Pancreas (tissue), 10 donors: ENCODE results near the gene NDUFAF2. TPM values are rescaled to one million over a fixed set of nuclear protein-coding genes. Genes with fewer than 3 reads are reported as not detected.

Experiments used
- ATAC-seq, 4 donors: fragments of 200-7000 bp; cut with Tn5 transposase; one replicate each; pipeline versions ENCODE4 v1.8.0 to v1.9.1; 2020; ENCODE audit warnings: mild to moderate bottlenecking in 4 of 4, moderate library complexity in 4 of 4
- DNase-seq, 6 donors: peaks; one replicate each; pipeline ENCODE4 v3.0.0-alpha.2; 2020
- FAIRE-seq: peaks from 2 replicates; lab custom pipeline; 2012; peaks lifted over from hg19 to GRCh38; lab: Jason Lieb, UNC
- H3K27ac ChIP-seq, 4 donors: fragments of 200-600 bp; sonication (generic); 1 replicate in 3 of 4; 2 replicates in 1 of 4; pipeline versions ENCODE4 v1.5.0 to v1.8.0; 2020
- H3K27me3 ChIP-seq, 4 donors: fragments of 200-600 bp; one replicate each; pipeline ENCODE4 v1.8.0; 2021
- H3K36me3 ChIP-seq, 3 donors: fragments of 200-600 bp; sonication (generic) in 1 of 3; one replicate each; pipeline versions ENCODE4 v1.5.0 to v1.8.0; 2020 to 2021
- H3K4me1 ChIP-seq, 3 donors: fragments of 200-600 bp; one replicate each; pipeline ENCODE4 v1.8.0; 2021
- H3K4me3 ChIP-seq, 4 donors: fragments of 200-600 bp; sonication (generic) in 2 of 4; one replicate each; pipeline versions ENCODE4 v1.5.0 to v1.8.0; 2020 to 2021
- H3K9me3 ChIP-seq, 4 donors: fragments of 200-600 bp; one replicate each; pipeline ENCODE4 v1.8.0; 2021
- WGBS, 2 donors: extraction: QIAGEN DNeasy Blood & Tissue Kit; methylation state at CpG; one replicate each; pipeline ENCODE4 v1.1.7; 2013; 5-methylcytosine and 5-hydroxymethylcytosine counted together
- intact Hi-C, 3 donors: fragments of 100-400 bp; cut with DNase I; formaldehyde crosslinking; loops; one replicate each; pipeline versions ENCODE4 v1.11.1 to v1.14.2; 2022
- polyA plus RNA-seq, 2 donors: library from polyadenylated mRNA; stranded (reverse); fragments of 200-250 nt; gene quantifications; one replicate each; pipeline ENCODE4 v1.2.3, GENCODE V29; 2013
- total RNA-seq, 6 donors: library from RNA; stranded (reverse); fragmentation: NEBNext Ultra II Directional in 4 of 6; extraction: Animal tissue kit (Norgen Biotek cat#: 25700) in 4 of 6; gene quantifications; one replicate each; pipeline versions ENCODE4 v1.2.1 to v1.2.4, GENCODE V29; 2021 to 2023
- TF ChIP-seq, protein P1 (sequence below), 4 donors: fragments of 200-600 bp; sonication (generic) in 3 of 4; IDR thresholded peaks; one replicate each; pipeline versions ENCODE4 v1.5.0 to v1.8.0; 2021; ENCODE audit warnings: antibody characterized with exemption in 4 of 4
- donor health status: healthy with polysubstance abuse.
- donor health status: DM: no; HTN: no; CAD: no; lungs with moderate emphysema.
- donor health status: DM: no; HTN: no; CAD: no.
- donor health status: control.
- donor health status: control.
- donor health status: Bipolar disorder and iron deficiency.
- donor health status: DM: yes; HTN: yes; CAD: no.
- donor health status: DM: no; HTN: no; CAD: no.
- donor health status: DM: no; HTN: no; CAD: no.
- donor health status: DM: yes; HTN: yes; CAD: no.

NDUFAF2 gene
- total and polyA plus RNA-seq, 8 donors = 9.4 to 28.6 (median 12.8) TPM

DNA sequence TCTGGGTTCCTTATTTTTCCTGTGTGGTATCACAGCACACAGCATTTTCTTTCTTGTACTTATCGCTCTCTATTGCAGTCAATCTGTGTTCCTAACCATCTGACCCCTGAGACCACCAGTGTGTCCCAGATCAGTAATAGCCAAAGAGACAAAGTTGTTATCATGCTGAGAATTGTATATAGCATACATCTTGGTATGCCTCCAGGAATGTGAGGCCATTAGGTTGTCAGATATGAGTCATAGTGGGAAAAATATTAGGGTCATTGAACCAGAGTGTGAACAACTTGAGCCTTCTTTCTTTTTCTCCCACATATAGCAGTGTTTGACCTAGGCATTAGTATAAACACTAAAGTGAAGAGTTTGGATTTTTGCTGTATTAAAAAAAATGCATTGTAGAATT lies 106.3 kb downstream of the NDUFAF2 start:
- Histone ChIP-seq H3K9me3 (no peaks in the 10 kb centered on the region), H3K4me1 (no peaks in the 10 kb centered on the region), H3K36me3 (no peaks in the 10 kb centered on the region), H3K27ac (no peak overlapping the region), H3K27me3 (no peaks in the 10 kb centered on the region), H3K4me3 (no peak overlapping the region)
- FAIRE-seq (no peak), DNase-seq (no peak), ATAC-seq (no peak)
- 96 to 97% methylated on average over 1 of the region's 1 CpG for WGBS, 2 donors
- intact Hi-C loops = no loop called here
- TF ChIP-seq, protein P1, sequence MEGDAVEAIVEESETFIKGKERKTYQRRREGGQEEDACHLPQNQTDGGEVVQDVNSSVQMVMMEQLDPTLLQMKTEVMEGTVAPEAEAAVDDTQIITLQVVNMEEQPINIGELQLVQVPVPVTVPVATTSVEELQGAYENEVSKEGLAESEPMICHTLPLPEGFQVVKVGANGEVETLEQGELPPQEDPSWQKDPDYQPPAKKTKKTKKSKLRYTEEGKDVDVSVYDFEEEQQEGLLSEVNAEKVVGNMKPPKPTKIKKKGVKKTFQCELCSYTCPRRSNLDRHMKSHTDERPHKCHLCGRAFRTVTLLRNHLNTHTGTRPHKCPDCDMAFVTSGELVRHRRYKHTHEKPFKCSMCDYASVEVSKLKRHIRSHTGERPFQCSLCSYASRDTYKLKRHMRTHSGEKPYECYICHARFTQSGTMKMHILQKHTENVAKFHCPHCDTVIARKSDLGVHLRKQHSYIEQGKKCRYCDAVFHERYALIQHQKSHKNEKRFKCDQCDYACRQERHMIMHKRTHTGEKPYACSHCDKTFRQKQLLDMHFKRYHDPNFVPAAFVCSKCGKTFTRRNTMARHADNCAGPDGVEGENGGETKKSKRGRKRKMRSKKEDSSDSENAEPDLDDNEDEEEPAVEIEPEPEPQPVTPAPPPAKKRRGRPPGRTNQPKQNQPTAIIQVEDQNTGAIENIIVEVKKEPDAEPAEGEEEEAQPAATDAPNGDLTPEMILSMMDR (IDR thresholded peaks at IDR 0.05) = no peak

DNA sequence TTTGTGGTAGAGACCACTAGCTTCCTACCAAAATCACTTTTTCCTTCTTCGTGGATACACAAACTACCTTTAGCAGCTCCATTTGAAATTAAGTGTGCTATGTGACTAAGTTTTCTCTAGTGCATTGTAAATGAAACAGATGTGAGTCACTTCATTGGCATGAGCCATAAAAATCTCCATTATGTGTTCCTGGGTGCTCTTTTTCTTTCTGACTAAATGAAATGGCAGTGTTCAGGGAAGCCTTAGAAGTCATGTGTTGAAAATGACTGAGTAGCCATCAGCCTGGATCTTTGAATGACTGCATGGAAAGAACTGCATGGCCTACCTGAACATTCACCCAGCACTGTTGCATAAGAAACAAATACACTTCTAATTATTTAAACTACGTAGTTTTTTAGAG lies 107.9 kb downstream of the NDUFAF2 start:
- 96 to 97% methylated on average over 2 of the region's 2 CpGs for WGBS, 2 donors
- intact Hi-C loops = no loop called here
- no peaks in the 10 kb centered on the region for H3K4me1 ChIP-seq
- no peak for FAIRE-seq
- no peak for ATAC-seq
- no peak overlapping the region for H3K27ac ChIP-seq
- DNase-seq = no peak
- H3K9me3 ChIP-seq = no peaks in the 10 kb centered on the region
- H3K4me3 ChIP-seq = no peak overlapping the region
- H3K36me3 ChIP-seq = no peaks in the 10 kb centered on the region
- no peaks in the 10 kb centered on the region for H3K27me3 ChIP-seq
- TF ChIP-seq, protein P1 (IDR thresholded peaks at IDR 0.05) = no peak

DNA sequence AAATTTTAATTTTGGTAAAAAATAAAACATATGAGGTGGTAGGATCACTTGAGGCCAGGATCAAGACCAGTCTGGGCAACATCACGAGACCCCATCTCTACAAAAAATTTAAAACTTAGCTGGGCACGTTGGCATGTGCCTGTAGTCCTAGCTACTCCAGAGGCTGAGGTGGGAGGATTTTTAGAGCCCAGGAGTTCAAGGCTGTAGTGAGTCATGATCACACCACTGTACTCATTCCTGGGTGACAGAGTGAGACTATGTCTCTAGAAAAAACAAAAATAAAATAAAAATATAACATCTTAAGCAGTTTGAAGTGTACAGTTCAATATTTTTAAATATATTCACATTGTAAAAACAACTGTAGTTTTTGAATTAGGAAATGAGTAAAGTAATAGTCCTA lies 108.9 kb downstream of the NDUFAF2 start:
- intact Hi-C loops = no loop called here
- H3K27ac ChIP-seq = no peak overlapping the region
- H3K36me3 ChIP-seq = no peaks in the 10 kb centered on the region
- TF ChIP-seq, protein P1 (IDR thresholded peaks at IDR 0.05) = no peak
- H3K4me3 ChIP-seq = no peak overlapping the region
- DNase-seq = no peak
- no peaks in the 10 kb centered on the region for H3K9me3 ChIP-seq
- 27 to 72% methylated on average over 2 of the region's 2 CpGs for WGBS, 2 donors
- no peak for FAIRE-seq
- H3K4me1 ChIP-seq = no peaks in the 10 kb centered on the region
- no peak for ATAC-seq
- no peaks in the 10 kb centered on the region for H3K27me3 ChIP-seq

DNA sequence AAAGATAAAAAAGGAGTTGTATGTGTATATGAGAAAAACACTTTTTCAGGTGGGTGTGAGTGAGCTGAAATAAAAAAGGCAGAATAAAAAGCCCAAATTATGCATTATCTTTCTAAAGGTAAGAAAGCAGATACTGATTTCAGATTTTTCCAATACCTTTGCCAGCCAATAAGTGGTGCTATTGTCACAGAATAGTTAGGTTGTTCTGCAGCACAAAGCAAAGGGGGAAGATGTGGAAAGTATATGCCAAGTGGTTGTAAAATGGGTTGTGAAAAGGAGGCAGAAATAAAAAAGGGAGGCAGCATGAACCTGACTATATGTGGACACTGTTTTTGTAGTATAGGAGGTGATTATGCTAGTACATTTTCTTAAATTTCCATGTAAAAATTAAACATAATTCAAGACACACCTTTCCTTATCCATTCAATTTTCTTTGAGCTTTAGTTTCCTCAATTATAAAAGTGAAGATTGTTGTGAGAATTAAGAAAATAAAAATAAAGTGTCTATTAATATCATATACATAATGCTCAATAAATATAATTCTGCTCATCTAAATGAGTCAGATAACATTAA lies 110.5 kb downstream of the NDUFAF2 start:
- ATAC-seq (peak in 3 of 4 donors; percentile 68 to 84 (median 81)), FAIRE-seq (peak; percentile 59), DNase-seq (no peak)
- H3K4me3 ChIP-seq = no peak overlapping the region
- H3K27me3 ChIP-seq = no peaks in the 10 kb centered on the region
- H3K9me3 ChIP-seq = no peaks in the 10 kb centered on the region
- no peak overlapping the region for H3K27ac ChIP-seq
- no peaks in the 10 kb centered on the region for H3K36me3 ChIP-seq
- TF ChIP-seq, protein P1 (IDR thresholded peaks at IDR 0.05) = peak in 2 of 4 donors; percentile 37 to 42
- H3K4me1 ChIP-seq = no peaks in the 10 kb centered on the region
- intact Hi-C loops = no loop called here

DNA sequence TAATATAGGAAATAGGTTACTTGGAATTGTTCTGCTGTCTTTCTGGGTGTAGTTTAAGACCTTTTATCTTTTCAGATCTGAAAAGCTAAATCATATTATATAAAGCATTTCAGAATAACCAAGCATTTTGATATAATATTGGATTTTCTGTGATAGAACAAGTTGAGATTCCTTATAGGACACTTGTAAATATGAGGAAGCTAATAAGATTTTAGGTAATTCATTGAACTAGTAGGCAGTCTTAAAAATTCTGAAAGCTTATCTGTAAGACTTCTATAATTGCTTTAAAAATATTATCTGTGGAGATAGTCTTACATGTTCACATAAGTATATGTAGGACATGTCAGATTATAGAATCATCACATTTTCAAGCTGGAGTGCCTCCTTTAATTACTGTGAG lies 114.5 kb downstream of the NDUFAF2 start:
- Histone ChIP-seq H3K4me1 (no peaks in the 10 kb centered on the region), H3K9me3 (no peaks in the 10 kb centered on the region), H3K4me3 (no peak overlapping the region), H3K27me3 (no peaks in the 10 kb centered on the region), H3K36me3 (no peaks in the 10 kb centered on the region), H3K27ac (no peak overlapping the region)
- TF ChIP-seq, protein P1 (IDR thresholded peaks at IDR 0.05) = no peak
- intact Hi-C loops = no loop called here
- DNase-seq = no peak
- ATAC-seq = no peak
- no peak for FAIRE-seq
